Measurements from ENCODE around the gene BACE1-AS.

GRCh38 chr11:117328375-117329010, 37.3 kb downstream of the BACE1-AS start:
- no peak for TF ChIP-seq CTCF (conservative IDR thresholded peaks at IDR 0.05; ENCODE audit: low read depth, low read length)
- TF ChIP-seq EZH2 (IDR thresholded peaks at IDR 0.05; ENCODE audit: borderline replicate concordance, low read depth, low read length, poor library complexity, severe bottlenecking): no peak

Data from A673 (cell line).